ENCODE results near the gene CFAP161. TPM values are rescaled to one million over a fixed set of nuclear protein-coding genes. Genes with fewer than 3 reads are reported as not detected.
"Not testable (repeated sequence)": the region's sequence is repeated elsewhere in the genome, so short reads cannot be mapped to it uniquely, and the experiment has no call there.

The CFAP161 gene
- total and polyA plus RNA-seq, 4 donors, result 0.75 to 0.84 TPM; not detected in 2

DNA sequence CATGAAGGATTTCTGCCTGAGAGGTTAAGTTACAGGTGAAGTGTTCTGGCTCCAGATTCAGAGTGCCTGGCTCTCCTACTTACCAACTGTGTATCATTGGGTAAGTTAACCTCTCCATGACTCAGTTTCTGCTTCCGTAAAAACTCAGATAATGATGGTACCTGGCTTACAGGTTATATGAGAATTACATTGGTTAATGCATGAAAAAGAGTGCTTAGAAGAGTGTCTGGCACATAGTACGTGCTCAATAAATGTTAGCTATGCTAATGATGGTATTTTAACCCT, 23.8 kb downstream of the CFAP161 start:
- TF ChIP-seq, protein P1, sequence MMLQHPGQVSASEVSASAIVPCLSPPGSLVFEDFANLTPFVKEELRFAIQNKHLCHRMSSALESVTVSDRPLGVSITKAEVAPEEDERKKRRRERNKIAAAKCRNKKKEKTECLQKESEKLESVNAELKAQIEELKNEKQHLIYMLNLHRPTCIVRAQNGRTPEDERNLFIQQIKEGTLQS (IDR thresholded peaks at IDR 0.05), result no peak
- TF ChIP-seq EGR1 (IDR thresholded peaks at IDR 0.05; ENCODE audit: low read depth in 2 of 2), result no peak
- TF ChIP-seq, protein P2, sequence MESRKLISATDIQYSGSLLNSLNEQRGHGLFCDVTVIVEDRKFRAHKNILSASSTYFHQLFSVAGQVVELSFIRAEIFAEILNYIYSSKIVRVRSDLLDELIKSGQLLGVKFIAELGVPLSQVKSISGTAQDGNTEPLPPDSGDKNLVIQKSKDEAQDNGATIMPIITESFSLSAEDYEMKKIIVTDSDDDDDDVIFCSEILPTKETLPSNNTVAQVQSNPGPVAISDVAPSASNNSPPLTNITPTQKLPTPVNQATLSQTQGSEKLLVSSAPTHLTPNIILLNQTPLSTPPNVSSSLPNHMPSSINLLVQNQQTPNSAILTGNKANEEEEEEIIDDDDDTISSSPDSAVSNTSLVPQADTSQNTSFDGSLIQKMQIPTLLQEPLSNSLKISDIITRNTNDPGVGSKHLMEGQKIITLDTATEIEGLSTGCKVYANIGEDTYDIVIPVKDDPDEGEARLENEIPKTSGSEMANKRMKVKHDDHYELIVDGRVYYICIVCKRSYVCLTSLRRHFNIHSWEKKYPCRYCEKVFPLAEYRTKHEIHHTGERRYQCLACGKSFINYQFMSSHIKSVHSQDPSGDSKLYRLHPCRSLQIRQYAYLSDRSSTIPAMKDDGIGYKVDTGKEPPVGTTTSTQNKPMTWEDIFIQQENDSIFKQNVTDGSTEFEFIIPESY (IDR thresholded peaks at IDR 0.05), result no peak
- H3K9ac ChIP-seq (ENCODE audit: low read depth in 1 of 2, low read length in 2 of 2), result no peak overlapping the region

DNA sequence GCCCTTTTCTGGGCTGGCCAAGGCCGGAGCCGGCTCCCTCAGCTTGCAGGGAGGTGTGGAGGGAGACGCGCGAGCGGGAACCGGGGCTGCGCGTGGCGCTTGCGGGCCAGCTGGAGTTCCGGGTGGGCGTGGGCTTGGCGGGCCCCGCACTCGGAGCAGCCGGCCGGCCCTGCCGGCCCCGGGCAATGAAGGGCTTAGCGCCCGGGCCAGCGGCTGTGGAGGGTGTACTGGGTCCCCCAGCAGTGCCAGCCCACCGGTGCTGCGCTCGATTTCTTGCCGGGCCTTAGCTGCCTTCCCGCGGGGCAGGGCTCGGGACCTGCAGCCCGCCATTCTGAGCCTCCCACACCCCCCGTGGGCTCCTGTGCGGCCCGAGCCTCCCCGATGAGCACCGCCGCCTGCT, 24.5 kb downstream of the CFAP161 start:
- H3K9me3 ChIP-seq (ENCODE audit: control insufficient read depth in 4 of 4, low read length in 3 of 4); H3K9ac ChIP-seq (ENCODE audit: low read depth in 1 of 2, low read length in 2 of 2); H3K27ac ChIP-seq (ENCODE audit: low read depth in 1 of 2, low read length in 2 of 2); H3K4me3 ChIP-seq (ENCODE audit: low read depth in 1 of 3, low read length in 3 of 3); DNase-seq (ENCODE audit: low spot score); H3K27me3 ChIP-seq (ENCODE audit: control insufficient read depth in 4 of 4, insufficient read depth in 4 of 4, low read length in 3 of 4); H3K4me1 ChIP-seq (ENCODE audit: control insufficient read depth in 4 of 4, insufficient read depth in 4 of 4, low read length in 3 of 4); H3K36me3 ChIP-seq (ENCODE audit: control insufficient read depth in 4 of 4, insufficient read depth in 3 of 4, low read depth in 1 of 4, low read length in 3 of 4): not testable (repeated sequence)
- WGBS, result 90% methylated on average over 32 of the region's 37 CpGs

More for the DNA sequence above, 23.8 kb downstream of the CFAP161 start:
- Histone ChIP-seq H3K4me3 (ENCODE audit: low read depth in 1 of 3, low read length in 3 of 3) (no peak overlapping the region), H3K4me1 (ENCODE audit: control insufficient read depth in 4 of 4, insufficient read depth in 4 of 4, low read length in 3 of 4) (peaks cover 0 to 2% (median 0%) of the 10 kb centered on the region in 4 donors), H3K36me3 (ENCODE audit: control insufficient read depth in 4 of 4, insufficient read depth in 3 of 4, low read depth in 1 of 4, low read length in 3 of 4) (no peaks in the 10 kb centered on the region), H3K27ac (ENCODE audit: low read depth in 1 of 2, low read length in 2 of 2) (no peak overlapping the region), H3K27me3 (ENCODE audit: control insufficient read depth in 4 of 4, insufficient read depth in 4 of 4, low read length in 3 of 4) (peaks cover 0 to 4% (median 0%) of the 10 kb centered on the region in 4 donors), H3K9me3 (ENCODE audit: control insufficient read depth in 4 of 4, low read length in 3 of 4) (no peaks in the 10 kb centered on the region)
- 96% methylated on average over 2 of the region's 2 CpGs for whole genome bisulfite sequencing
- DNase-seq (ENCODE audit: low spot score), result no peak

DNA sequence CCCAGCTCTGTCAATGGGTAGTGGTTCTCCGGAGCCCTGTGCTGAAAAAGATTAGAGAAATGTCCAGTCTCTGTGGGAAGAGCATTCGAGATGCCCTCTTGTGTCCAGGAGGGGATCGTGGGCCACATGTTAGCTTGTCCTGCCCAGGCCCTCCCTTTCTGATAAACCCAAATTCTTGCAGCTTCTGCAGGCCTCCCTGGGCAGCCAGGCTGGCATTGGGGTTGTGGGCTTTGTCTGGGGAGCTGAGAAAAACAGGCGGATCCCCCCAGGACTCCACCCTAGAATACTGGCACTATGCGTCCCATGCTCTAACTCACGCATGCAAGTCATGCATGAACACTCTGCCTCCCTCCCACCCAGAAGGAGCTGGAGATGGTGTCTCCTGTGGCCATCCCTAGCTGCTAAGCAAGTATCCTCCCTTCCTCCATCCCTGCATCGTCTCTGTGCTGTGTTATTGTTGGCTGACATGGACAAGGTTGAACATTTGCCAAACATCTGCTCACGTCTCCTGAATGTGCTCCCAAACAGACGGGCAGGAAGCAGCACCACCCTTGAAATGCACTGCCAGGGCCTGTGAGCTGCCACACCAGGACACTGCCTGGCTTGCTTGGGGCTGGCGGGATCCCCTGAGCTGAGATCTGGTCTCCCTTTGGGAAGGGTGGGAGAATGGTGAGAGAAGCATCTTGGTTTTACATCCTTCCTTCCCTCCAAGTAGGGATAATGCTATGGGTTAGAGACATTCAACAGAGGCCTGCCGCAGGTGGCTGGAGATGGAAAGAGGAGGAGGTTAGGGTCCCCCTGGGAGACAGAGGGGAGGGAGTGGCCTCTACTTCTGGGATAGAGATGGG, 26.5 kb downstream of the CFAP161 start:
- no peaks in the 10 kb centered on the region for H3K4me1 ChIP-seq (ENCODE audit: control insufficient read depth in 4 of 4, insufficient read depth in 4 of 4, low read length in 3 of 4)
- DNase-seq (ENCODE audit: low spot score), result no peak
- WGBS, result 68% methylated on average over 11 of the region's 11 CpGs
- no peak overlapping the region for H3K4me3 ChIP-seq (ENCODE audit: low read depth in 1 of 3, low read length in 3 of 3)
- no peaks in the 10 kb centered on the region for H3K36me3 ChIP-seq (ENCODE audit: control insufficient read depth in 4 of 4, insufficient read depth in 3 of 4, low read depth in 1 of 4, low read length in 3 of 4)
- H3K9ac ChIP-seq (ENCODE audit: low read depth in 1 of 2, low read length in 2 of 2), result no peak overlapping the region
- TF ChIP-seq HNF4G (IDR thresholded peaks at IDR 0.05) (no peak), GABPA (IDR thresholded peaks at IDR 0.05 in 1 of 2, conservative IDR thresholded peaks at IDR 0.05 in 1 of 2) (no peak), SP1 (IDR thresholded peaks at IDR 0.05) (no peak), TAF1 (conservative IDR thresholded peaks at IDR 0.05) (no peak), FOXA1 (IDR thresholded peaks at IDR 0.05) (no peak), YY1 (IDR thresholded peaks at IDR 0.05) (no peak)
- H3K27ac ChIP-seq (ENCODE audit: low read depth in 1 of 2, low read length in 2 of 2), result no peak overlapping the region
- H3K27me3 ChIP-seq (ENCODE audit: control insufficient read depth in 4 of 4, insufficient read depth in 4 of 4, low read length in 3 of 4), result peaks cover 0 to 4% (median 0%) of the 10 kb centered on the region in 4 donors
- H3K9me3 ChIP-seq (ENCODE audit: control insufficient read depth in 4 of 4, low read length in 3 of 4), result no peaks in the 10 kb centered on the region

DNA sequence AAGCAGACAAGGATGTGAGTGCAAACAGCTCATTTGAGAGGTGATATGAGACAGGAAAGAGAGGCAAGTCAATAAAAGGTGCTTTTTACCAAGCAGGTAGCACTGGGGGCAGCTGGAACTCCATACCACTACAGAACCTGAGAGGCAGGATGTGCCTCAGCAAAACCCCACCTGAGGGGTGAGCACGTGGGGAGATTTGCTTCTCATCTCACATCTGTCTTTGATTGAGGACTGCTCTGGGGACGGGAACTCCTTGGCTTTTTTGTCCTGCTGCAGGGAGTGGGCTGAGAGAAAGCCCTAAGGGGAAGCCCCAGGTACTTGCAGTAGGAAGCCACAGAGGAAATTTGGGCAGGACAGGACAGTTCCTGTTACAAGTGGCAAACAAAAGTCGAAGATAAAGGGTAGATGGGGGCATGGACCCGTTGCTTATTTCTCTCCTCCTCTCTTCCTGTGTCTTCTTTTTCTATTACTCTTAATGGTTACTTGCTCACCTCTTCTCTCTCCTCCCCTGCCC, 27.1 kb downstream of the CFAP161 start:
- 44% methylated on average over 4 of the region's 4 CpGs for WGBS
- H3K27ac ChIP-seq (ENCODE audit: low read depth in 1 of 2, low read length in 2 of 2), result no peak overlapping the region
- H3K4me1 ChIP-seq (ENCODE audit: control insufficient read depth in 4 of 4, insufficient read depth in 4 of 4, low read length in 3 of 4), result no peaks in the 10 kb centered on the region
- no peaks in the 10 kb centered on the region for H3K9me3 ChIP-seq (ENCODE audit: control insufficient read depth in 4 of 4, low read length in 3 of 4)
- H3K4me3 ChIP-seq (ENCODE audit: low read depth in 1 of 3, low read length in 3 of 3), result no peak overlapping the region
- H3K27me3 ChIP-seq (ENCODE audit: control insufficient read depth in 4 of 4, insufficient read depth in 4 of 4, low read length in 3 of 4), result peaks cover 0 to 4% (median 0%) of the 10 kb centered on the region in 4 donors
- H3K36me3 ChIP-seq (ENCODE audit: control insufficient read depth in 4 of 4, insufficient read depth in 3 of 4, low read depth in 1 of 4, low read length in 3 of 4), result no peaks in the 10 kb centered on the region
- DNase-seq (ENCODE audit: low spot score), result no peak
- no peak overlapping the region for H3K9ac ChIP-seq (ENCODE audit: low read depth in 1 of 2, low read length in 2 of 2)
- TF ChIP-seq YY1 (IDR thresholded peaks at IDR 0.05), result no peak
- TF ChIP-seq, protein P3, sequence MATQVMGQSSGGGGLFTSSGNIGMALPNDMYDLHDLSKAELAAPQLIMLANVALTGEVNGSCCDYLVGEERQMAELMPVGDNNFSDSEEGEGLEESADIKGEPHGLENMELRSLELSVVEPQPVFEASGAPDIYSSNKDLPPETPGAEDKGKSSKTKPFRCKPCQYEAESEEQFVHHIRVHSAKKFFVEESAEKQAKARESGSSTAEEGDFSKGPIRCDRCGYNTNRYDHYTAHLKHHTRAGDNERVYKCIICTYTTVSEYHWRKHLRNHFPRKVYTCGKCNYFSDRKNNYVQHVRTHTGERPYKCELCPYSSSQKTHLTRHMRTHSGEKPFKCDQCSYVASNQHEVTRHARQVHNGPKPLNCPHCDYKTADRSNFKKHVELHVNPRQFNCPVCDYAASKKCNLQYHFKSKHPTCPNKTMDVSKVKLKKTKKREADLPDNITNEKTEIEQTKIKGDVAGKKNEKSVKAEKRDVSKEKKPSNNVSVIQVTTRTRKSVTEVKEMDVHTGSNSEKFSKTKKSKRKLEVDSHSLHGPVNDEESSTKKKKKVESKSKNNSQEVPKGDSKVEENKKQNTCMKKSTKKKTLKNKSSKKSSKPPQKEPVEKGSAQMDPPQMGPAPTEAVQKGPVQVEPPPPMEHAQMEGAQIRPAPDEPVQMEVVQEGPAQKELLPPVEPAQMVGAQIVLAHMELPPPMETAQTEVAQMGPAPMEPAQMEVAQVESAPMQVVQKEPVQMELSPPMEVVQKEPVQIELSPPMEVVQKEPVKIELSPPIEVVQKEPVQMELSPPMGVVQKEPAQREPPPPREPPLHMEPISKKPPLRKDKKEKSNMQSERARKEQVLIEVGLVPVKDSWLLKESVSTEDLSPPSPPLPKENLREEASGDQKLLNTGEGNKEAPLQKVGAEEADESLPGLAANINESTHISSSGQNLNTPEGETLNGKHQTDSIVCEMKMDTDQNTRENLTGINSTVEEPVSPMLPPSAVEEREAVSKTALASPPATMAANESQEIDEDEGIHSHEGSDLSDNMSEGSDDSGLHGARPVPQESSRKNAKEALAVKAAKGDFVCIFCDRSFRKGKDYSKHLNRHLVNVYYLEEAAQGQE (IDR thresholded peaks at IDR 0.05), result no peak
- no peak for TF ChIP-seq SP1 (IDR thresholded peaks at IDR 0.05)
- no peak for TF ChIP-seq GABPA (IDR thresholded peaks at IDR 0.05 in 1 of 2, conservative IDR thresholded peaks at IDR 0.05 in 1 of 2)
- TF ChIP-seq, protein P1 (IDR thresholded peaks at IDR 0.05), result no peak
- no peak for TF ChIP-seq HNF4A (conservative IDR thresholded peaks at IDR 0.05)
- no peak for TF ChIP-seq HNF4G (IDR thresholded peaks at IDR 0.05)
- TF ChIP-seq, protein P4, sequence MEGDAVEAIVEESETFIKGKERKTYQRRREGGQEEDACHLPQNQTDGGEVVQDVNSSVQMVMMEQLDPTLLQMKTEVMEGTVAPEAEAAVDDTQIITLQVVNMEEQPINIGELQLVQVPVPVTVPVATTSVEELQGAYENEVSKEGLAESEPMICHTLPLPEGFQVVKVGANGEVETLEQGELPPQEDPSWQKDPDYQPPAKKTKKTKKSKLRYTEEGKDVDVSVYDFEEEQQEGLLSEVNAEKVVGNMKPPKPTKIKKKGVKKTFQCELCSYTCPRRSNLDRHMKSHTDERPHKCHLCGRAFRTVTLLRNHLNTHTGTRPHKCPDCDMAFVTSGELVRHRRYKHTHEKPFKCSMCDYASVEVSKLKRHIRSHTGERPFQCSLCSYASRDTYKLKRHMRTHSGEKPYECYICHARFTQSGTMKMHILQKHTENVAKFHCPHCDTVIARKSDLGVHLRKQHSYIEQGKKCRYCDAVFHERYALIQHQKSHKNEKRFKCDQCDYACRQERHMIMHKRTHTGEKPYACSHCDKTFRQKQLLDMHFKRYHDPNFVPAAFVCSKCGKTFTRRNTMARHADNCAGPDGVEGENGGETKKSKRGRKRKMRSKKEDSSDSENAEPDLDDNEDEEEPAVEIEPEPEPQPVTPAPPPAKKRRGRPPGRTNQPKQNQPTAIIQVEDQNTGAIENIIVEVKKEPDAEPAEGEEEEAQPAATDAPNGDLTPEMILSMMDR (IDR thresholded peaks at IDR 0.05; ENCODE audit: low read depth, low read length, missing input control), result no peak
- no peak for TF ChIP-seq TAF1 (conservative IDR thresholded peaks at IDR 0.05)

Measured in liver (tissue), 9 donors.